Panc1 (cell line): ENCODE results near the gene MYO18B. TPM values are rescaled to one million over a fixed set of nuclear protein-coding genes. Genes with fewer than 3 reads are reported as not detected.

Experiments used
- ATAC-seq: fragments of 200-7000 bp; cut with Tn5 transposase; 2 replicates; pipeline ENCODE4 v1.9.1; 2020; ENCODE audit warnings: mild to moderate bottlenecking, moderate library complexity
- BruUV-seq: library from RNA; stranded (reverse); fragments of 400-500 nt; replicated peaks from 2 replicates; lab custom pipeline; 2021; lab: Mats Ljungman, UMichigan
- CTCF ChIA-PET: fragments of 300-600 bp; sonication (Branson Sonifier 250); formaldehyde crosslinking; loops from one replicate; lab custom pipeline; 2022; ENCODE audit warnings: antibody characterized with exemption; lab: Charles Lee
- POLR2A ChIA-PET: fragments of 300-600 bp; sonication (Branson Sonifier 250); formaldehyde crosslinking; loops from one replicate; lab custom pipeline; 2022; ENCODE audit warnings: antibody characterized with exemption; lab: Charles Lee
- DNase-seq: peaks from one replicate; pipeline ENCODE4 v3.0.0-alpha.2; 2010; ENCODE audit warnings: low read depth, low spot score
- H3K27ac ChIP-seq: 2 replicates; pipeline ENCODE4 v1.5.1; 2011; ENCODE audit warnings: mild to moderate bottlenecking, low read length, inconsistent platforms
- H3K27me3 ChIP-seq: fragments of 200-500 bp; sonication (Bioruptor generic); 2 replicates; pipeline ENCODE4 v1.6.0; 2014; ENCODE audit warnings: low read length, inconsistent platforms; ENCODE audit not compliant: control insufficient read depth, insufficient read depth
- H3K36me3 ChIP-seq: fragments of 200-500 bp; sonication (Bioruptor generic); 2 replicates; pipeline ENCODE4 v1.5.1; 2014; ENCODE audit warnings: inconsistent platforms, mild to moderate bottlenecking, low read length, moderate library complexity; ENCODE audit not compliant: control insufficient read depth, insufficient read depth
- H3K4me1 ChIP-seq: 2 replicates; pipeline ENCODE4 v1.5.1; 2011; ENCODE audit warnings: inconsistent platforms, mild to moderate bottlenecking, low read length, moderate library complexity; ENCODE audit not compliant: control insufficient read depth, insufficient read depth
- H3K4me3 ChIP-seq, 2 experiments: 2 replicates each; pipeline ENCODE4 v1.5.1; 2011 to 2012; ENCODE audit warnings: low read depth in 2 of 2, low read length in 2 of 2, mild to moderate bottlenecking in 2 of 2, inconsistent platforms in 1 of 2, moderate library complexity in 1 of 2
- H3K9me3 ChIP-seq: fragments of 200-500 bp; sonication (Bioruptor generic); 2 replicates; pipeline ENCODE4 v1.5.1; 2014; ENCODE audit warnings: low read depth, mild to moderate bottlenecking, inconsistent platforms, low read length, moderate library complexity; ENCODE audit not compliant: control insufficient read depth, insufficient read depth
- POLR2AphosphoS5 ChIP-seq: IDR thresholded peaks from 2 replicates; pipeline ENCODE4 v1.6.1; 2012; ENCODE audit warnings: mild to moderate bottlenecking, low read depth, low read length, moderate library complexity
- SIN3A ChIP-seq: IDR thresholded peaks from 2 replicates; pipeline ENCODE4 v1.6.1; 2012; ENCODE audit warnings: low read depth, mild to moderate bottlenecking, low read length, moderate library complexity, borderline replicate concordance; ENCODE audit not compliant: insufficient read depth
- TCF7L2 ChIP-seq: IDR thresholded peaks from 2 replicates; pipeline ENCODE4 v1.6.1; 2011; ENCODE audit warnings: mild to moderate bottlenecking, low read depth, low read length, inconsistent platforms
- in situ Hi-C: cut with HindIII; loops from 2 replicates; pipeline ENCODE4 v1.10.0; 2016; ENCODE audit warnings: low sequenced_read_pairs, low pct_unique_long_range_greater_than_20kb
- intact Hi-C: fragments of 100-400 bp; cut with micrococcal nuclease; formaldehyde crosslinking; loops from one replicate; pipeline ENCODE4 v1.10.0; 2022; ENCODE audit not compliant: unreplicated experiment
- total RNA-seq: library from RNA; stranded (reverse); gene quantifications from one replicate; pipeline ENCODE4 v1.2.1, GENCODE V29; 2021; ENCODE audit not compliant: unreplicated experiment
- TF ChIP-seq, protein P1 (sequence below): fragments of 450-650 bp; IDR thresholded peaks from 2 replicates; pipeline ENCODE4 v1.5.1; 2017; ENCODE audit warnings: mild to moderate bottlenecking
- TF ChIP-seq, protein P2 (sequence below), 2 experiments: IDR thresholded peaks; 2 replicates each; pipeline ENCODE4 v1.6.1; 2011 to 2012; ENCODE audit warnings: low read depth in 2 of 2, control low read depth in 1 of 2, low read length in 1 of 2, mild to moderate bottlenecking in 1 of 2, moderate library complexity in 1 of 2; ENCODE audit not compliant: insufficient read depth in 1 of 2

MYO18B gene
- total RNA-seq, 1 experiment from 2014 or later: not detected

DNA sequence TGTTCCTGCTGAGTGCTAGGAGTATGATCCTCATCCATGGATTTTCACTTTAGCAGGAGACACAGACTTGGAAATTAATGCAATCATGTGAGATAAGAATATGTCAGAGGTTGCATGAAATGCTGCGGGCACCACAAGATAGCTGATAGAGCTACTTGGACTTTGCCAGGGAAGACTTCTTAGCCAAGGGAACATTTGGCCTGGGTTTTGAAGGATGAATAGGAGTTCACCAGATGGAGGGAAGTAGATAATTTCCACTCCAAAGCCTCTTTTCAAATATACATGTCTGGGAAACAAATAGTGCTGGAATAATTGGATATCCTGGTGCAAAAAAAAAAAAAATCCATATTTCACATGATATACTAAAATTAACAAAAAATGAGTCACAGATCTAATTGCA is 44.2 kb downstream of the MYO18B start:
- Histone ChIP-seq H3K36me3 (no peaks in the 10 kb centered on the region), H3K9me3 (no peaks in the 10 kb centered on the region), H3K4me1 (no peaks in the 10 kb centered on the region), H3K27ac (no peak overlapping the region), H3K4me3 (no peak overlapping the region), H3K27me3 (no peaks in the 10 kb centered on the region)
- DNase-seq: no peak
- intact Hi-C loops: no loop called here
- ATAC-seq: no peak
- ChIA-PET CTCF (no interaction called here), POLR2A (no interaction called here)
- in situ Hi-C loops: no loop called here
- BruUV-seq: no TSS peak
- TF ChIP-seq, protein P1, sequence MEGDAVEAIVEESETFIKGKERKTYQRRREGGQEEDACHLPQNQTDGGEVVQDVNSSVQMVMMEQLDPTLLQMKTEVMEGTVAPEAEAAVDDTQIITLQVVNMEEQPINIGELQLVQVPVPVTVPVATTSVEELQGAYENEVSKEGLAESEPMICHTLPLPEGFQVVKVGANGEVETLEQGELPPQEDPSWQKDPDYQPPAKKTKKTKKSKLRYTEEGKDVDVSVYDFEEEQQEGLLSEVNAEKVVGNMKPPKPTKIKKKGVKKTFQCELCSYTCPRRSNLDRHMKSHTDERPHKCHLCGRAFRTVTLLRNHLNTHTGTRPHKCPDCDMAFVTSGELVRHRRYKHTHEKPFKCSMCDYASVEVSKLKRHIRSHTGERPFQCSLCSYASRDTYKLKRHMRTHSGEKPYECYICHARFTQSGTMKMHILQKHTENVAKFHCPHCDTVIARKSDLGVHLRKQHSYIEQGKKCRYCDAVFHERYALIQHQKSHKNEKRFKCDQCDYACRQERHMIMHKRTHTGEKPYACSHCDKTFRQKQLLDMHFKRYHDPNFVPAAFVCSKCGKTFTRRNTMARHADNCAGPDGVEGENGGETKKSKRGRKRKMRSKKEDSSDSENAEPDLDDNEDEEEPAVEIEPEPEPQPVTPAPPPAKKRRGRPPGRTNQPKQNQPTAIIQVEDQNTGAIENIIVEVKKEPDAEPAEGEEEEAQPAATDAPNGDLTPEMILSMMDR: no peak
- TF ChIP-seq TCF7L2: no peak
- TF ChIP-seq, protein P2, sequence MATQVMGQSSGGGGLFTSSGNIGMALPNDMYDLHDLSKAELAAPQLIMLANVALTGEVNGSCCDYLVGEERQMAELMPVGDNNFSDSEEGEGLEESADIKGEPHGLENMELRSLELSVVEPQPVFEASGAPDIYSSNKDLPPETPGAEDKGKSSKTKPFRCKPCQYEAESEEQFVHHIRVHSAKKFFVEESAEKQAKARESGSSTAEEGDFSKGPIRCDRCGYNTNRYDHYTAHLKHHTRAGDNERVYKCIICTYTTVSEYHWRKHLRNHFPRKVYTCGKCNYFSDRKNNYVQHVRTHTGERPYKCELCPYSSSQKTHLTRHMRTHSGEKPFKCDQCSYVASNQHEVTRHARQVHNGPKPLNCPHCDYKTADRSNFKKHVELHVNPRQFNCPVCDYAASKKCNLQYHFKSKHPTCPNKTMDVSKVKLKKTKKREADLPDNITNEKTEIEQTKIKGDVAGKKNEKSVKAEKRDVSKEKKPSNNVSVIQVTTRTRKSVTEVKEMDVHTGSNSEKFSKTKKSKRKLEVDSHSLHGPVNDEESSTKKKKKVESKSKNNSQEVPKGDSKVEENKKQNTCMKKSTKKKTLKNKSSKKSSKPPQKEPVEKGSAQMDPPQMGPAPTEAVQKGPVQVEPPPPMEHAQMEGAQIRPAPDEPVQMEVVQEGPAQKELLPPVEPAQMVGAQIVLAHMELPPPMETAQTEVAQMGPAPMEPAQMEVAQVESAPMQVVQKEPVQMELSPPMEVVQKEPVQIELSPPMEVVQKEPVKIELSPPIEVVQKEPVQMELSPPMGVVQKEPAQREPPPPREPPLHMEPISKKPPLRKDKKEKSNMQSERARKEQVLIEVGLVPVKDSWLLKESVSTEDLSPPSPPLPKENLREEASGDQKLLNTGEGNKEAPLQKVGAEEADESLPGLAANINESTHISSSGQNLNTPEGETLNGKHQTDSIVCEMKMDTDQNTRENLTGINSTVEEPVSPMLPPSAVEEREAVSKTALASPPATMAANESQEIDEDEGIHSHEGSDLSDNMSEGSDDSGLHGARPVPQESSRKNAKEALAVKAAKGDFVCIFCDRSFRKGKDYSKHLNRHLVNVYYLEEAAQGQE (IDR thresholded peaks at IDR 0.05; ENCODE audit: insufficient read depth in 1 of 2, low read depth in 2 of 2, low read length in 1 of 2): no peak
- no peak for TF ChIP-seq SIN3A
- no peak for TF ChIP-seq POLR2AphosphoS5

DNA sequence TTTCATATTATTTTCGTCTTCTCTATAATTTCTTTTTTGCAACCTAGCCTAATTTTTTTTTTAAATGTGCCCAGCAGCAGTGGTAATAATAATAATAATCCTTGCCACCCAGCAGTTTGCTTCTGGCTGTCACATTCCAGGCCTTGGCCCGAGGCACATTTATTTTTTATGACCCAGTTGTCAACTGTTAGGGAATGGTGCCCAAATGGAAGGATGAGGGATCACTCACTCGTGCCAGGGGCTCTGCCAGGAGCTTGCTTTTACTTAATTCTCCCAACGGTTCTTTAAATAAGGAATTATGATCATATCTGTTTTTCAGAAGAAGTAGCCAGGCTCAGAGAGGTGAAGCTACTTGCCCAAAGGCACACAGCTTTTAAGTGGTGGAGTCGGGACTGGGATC is 49.6 kb downstream of the MYO18B start:
- no peak for DNase-seq
- TF ChIP-seq SIN3A (no peak), POLR2AphosphoS5 (no peak), TCF7L2 (no peak)
- TF ChIP-seq, protein P1: no peak
- TF ChIP-seq, protein P2 (IDR thresholded peaks at IDR 0.05; ENCODE audit: insufficient read depth in 1 of 2, low read depth in 2 of 2, low read length in 1 of 2): no peak
- Histone ChIP-seq H3K36me3 (no peaks in the 10 kb centered on the region), H3K4me1 (no peaks in the 10 kb centered on the region), H3K27me3 (no peaks in the 10 kb centered on the region), H3K4me3 (no peak overlapping the region), H3K9me3 (no peaks in the 10 kb centered on the region), H3K27ac (no peak overlapping the region)
- intact Hi-C loops (no loop called here), in situ Hi-C loops (no loop called here)
- CTCF ChIA-PET: interaction anchor here (0.6 kb wide), 1 partner anchor 559 kb away, joined by 4 read pairs; no protein-coding TSS in a partner anchor
- ATAC-seq: no peak
- POLR2A ChIA-PET: no interaction called here
- BruUV-seq: no TSS peak
